ENCODE results near the gene MS4A6E. TPM values are rescaled to one million over a fixed set of nuclear protein-coding genes. Genes with fewer than 3 reads are reported as not detected.

MS4A6E gene
- polyA plus RNA-seq, 3 donors, result not detected

GRCh38 chr11:60370252-60370810 is 43.3 kb downstream of the MS4A6E start:
- no peak for DNase-seq (ENCODE audit: extremely low read depth in 1 of 11, low read depth in 9 of 11, low spot score in 4 of 11)

GRCh38 chr11:60370811-60371298 is 43.8 kb downstream of the MS4A6E start:
- DNase-seq (ENCODE audit: extremely low read depth in 1 of 11, low read depth in 9 of 11, low spot score in 4 of 11), result peak in 1 of 11 donors; percentile 2

- DNase-seq (ENCODE audit: extremely low read depth in 1 of 11, low read depth in 9 of 11, low spot score in 4 of 11), result no peak
Measured at GRCh38 chr11:60371386-60371785, 44.3 kb downstream of the MS4A6E start.

GRCh38 chr11:60371854-60372253 is 44.8 kb downstream of the MS4A6E start:
- no peak for DNase-seq (ENCODE audit: extremely low read depth in 1 of 11, low read depth in 9 of 11, low spot score in 4 of 11)

- DNase-seq (ENCODE audit: extremely low read depth in 1 of 11, low read depth in 9 of 11, low spot score in 4 of 11), result no peak
Measured at GRCh38 chr11:60372767-60373166, 45.7 kb downstream of the MS4A6E start.

GRCh38 chr11:60375316-60375715 is 48.3 kb downstream of the MS4A6E start:
- DNase-seq (ENCODE audit: extremely low read depth in 1 of 11, low read depth in 9 of 11, low spot score in 4 of 11), result no peak

GRCh38 chr11:60376601-60377000 is 49.5 kb downstream of the MS4A6E start:
- DNase-seq (ENCODE audit: extremely low read depth in 1 of 11, low read depth in 9 of 11, low spot score in 4 of 11), result no peak

- peak in 1 of 11 donors; percentile 2 for DNase-seq (ENCODE audit: extremely low read depth in 1 of 11, low read depth in 9 of 11, low spot score in 4 of 11)
Measured at GRCh38 chr11:60377401-60378136, 50.5 kb downstream of the MS4A6E start.

- DNase-seq (ENCODE audit: extremely low read depth in 1 of 11, low read depth in 9 of 11, low spot score in 4 of 11), result peak in 2 of 11 donors; percentile 4 to 6
Measured at GRCh38 chr11:60378354-60378753, 51.3 kb downstream of the MS4A6E start, which contains the start of gene MS4A7. TSS of gene MS4A7 (plus strand) at chr11:60378532. CDS start at chr11:60383142, 4,610 bp downstream.

GRCh38 chr11:60389279-60389910 is 62.3 kb downstream of the MS4A6E start:
- no peak for DNase-seq (ENCODE audit: extremely low read depth in 1 of 11, low read depth in 9 of 11, low spot score in 4 of 11)

GRCh38 chr11:60390419-60390818 is 63.4 kb downstream of the MS4A6E start:
- DNase-seq (ENCODE audit: extremely low read depth in 1 of 11, low read depth in 9 of 11, low spot score in 4 of 11), result no peak

Other genes starting within 250 kb of the MS4A6E start
- under 1 TPM in 1 of 3 donors, not detected in 2; 0.12 TPM for gene MS4A2, start 238.6 kb upstream of the MS4A6E start, polyA plus RNA-seq (ENCODE audit: insufficient read length in 3 of 3)
- gene MS4A6A, start 144.2 kb upstream of the MS4A6E start, polyA plus RNA-seq (ENCODE audit: insufficient read length in 3 of 3), result 10 to 100 TPM; 16.9 to 21.1 (median 17.5) TPM
- 1 to 10 TPM in 1 of 3 donors, under 1 TPM in 2; 0.42 to 1.5 (median 0.72) TPM for gene MS4A4E, start 84.1 kb upstream of the MS4A6E start, polyA plus RNA-seq (ENCODE audit: insufficient read length in 3 of 3)
- 10 to 100 TPM in 1 of 3 donors, 1 to 10 TPM in 2; 7.5 to 10.1 (median 8.0) TPM for gene MS4A4A, start 46.6 kb upstream of the MS4A6E start, polyA plus RNA-seq (ENCODE audit: insufficient read length in 3 of 3)
- 10 to 100 TPM in 1 of 3 donors, 1 to 10 TPM in 2; 6.0 to 16.1 (median 6.8) TPM for gene MS4A7, start 51.3 kb downstream of the MS4A6E start, polyA plus RNA-seq (ENCODE audit: insufficient read length in 3 of 3)
- gene MS4A14, start 69.2 kb downstream of the MS4A6E start, polyA plus RNA-seq (ENCODE audit: insufficient read length in 3 of 3), result under 1 TPM; 0.09 to 0.32 (median 0.27) TPM
- under 1 TPM in 2 of 3 donors, not detected in 1; 0.23 to 0.44 TPM for gene MS4A5, start 102.3 kb downstream of the MS4A6E start, polyA plus RNA-seq (ENCODE audit: insufficient read length in 3 of 3)
- gene MS4A1, start 128.6 kb downstream of the MS4A6E start, polyA plus RNA-seq (ENCODE audit: insufficient read length in 3 of 3), result under 1 TPM; 0.31 to 0.54 (median 0.50) TPM
- not detected for gene MS4A12, start 165.5 kb downstream of the MS4A6E start, polyA plus RNA-seq (ENCODE audit: insufficient read length in 3 of 3)
- not detected for gene MS4A13, start 188.1 kb downstream of the MS4A6E start, polyA plus RNA-seq (ENCODE audit: insufficient read length in 3 of 3)